ENCODE measurements around the gene FAM89B.
"Not testable (repeated sequence)": the region's sequence is repeated elsewhere in the genome, so short reads cannot be mapped to it uniquely, and the experiment has no call there.

Gene FAM89B

GRCh38 chr11:65572356-65573051 is at the start of gene FAM89B:
Gene FAM89B (plus strand): TSS chr11:65572538. CDS start chr11:65572670, 132 bp downstream.
- Histone ChIP-seq H3K36me3 (ENCODE audit: insufficient read depth) (no peaks in the 10 kb centered on the region), H3K9ac (peak within 1 kb of the TSS; percentile 44; the same call in 1 of the 2 replicates), H3K4me2 (peak within 1 kb of the TSS; percentile 95), H2AFZ (ENCODE audit: low read depth) (no peak within 1 kb of the TSS), H3K4me1 (ENCODE audit: low read depth, poor library complexity, severe bottlenecking) (peaks cover 42% of the 10 kb centered on the region), H3K27me3 (ENCODE audit: insufficient read depth, low read depth) (no peaks in the 10 kb centered on the region), H3K79me2 (ENCODE audit: insufficient read depth, low read depth) (peaks cover 54% of the 10 kb centered on the region), H3K27ac (peak within 1 kb of the TSS; percentile 63; the same call in 1 of the 2 replicates), H3K4me3 (IDR thresholded peaks at IDR 0.05; ENCODE audit: insufficient read depth, low read depth, low read length) (no peak within 1 kb of the TSS), H4K20me1 (ENCODE audit: insufficient read depth) (no peaks in the 10 kb centered on the region)
- no peak for TF ChIP-seq CTCF (conservative IDR thresholded peaks at IDR 0.05; ENCODE audit: low read depth, low read length)

- not testable (repeated sequence) for H3K9ac ChIP-seq; H4K20me1 ChIP-seq (ENCODE audit: insufficient read depth); H3K4me3 ChIP-seq (IDR thresholded peaks at IDR 0.05; ENCODE audit: insufficient read depth, low read depth, low read length); H3K36me3 ChIP-seq (ENCODE audit: insufficient read depth); H3K27me3 ChIP-seq (ENCODE audit: insufficient read depth, low read depth); H3K27ac ChIP-seq; H3K4me2 ChIP-seq; H3K4me1 ChIP-seq (ENCODE audit: low read depth, poor library complexity, severe bottlenecking); H2AFZ ChIP-seq (ENCODE audit: low read depth)
- H3K79me2 ChIP-seq (ENCODE audit: insufficient read depth, low read depth), result peaks cover 16% of the 10 kb centered on the region; the same call in 1 of the 2 replicates
These were observed 49.4 kb upstream of the FAM89B start for GRCh38 chr11:65522718-65523630.

GRCh38 chr11:65523631-65523968 is 48.7 kb upstream of the FAM89B start:
- H3K4me3 ChIP-seq (IDR thresholded peaks at IDR 0.05; ENCODE audit: insufficient read depth, low read depth, low read length); H3K36me3 ChIP-seq (ENCODE audit: insufficient read depth); H2AFZ ChIP-seq (ENCODE audit: low read depth); H3K4me2 ChIP-seq; H3K27ac ChIP-seq; H3K27me3 ChIP-seq (ENCODE audit: insufficient read depth, low read depth); H4K20me1 ChIP-seq (ENCODE audit: insufficient read depth); H3K9ac ChIP-seq; H3K4me1 ChIP-seq (ENCODE audit: low read depth, poor library complexity, severe bottlenecking): not testable (repeated sequence)
- H3K79me2 ChIP-seq (ENCODE audit: insufficient read depth, low read depth), result peaks cover 16% of the 10 kb centered on the region; the same call in 1 of the 2 replicates

- peak overlapping the region; percentile 60 for H3K4me2 ChIP-seq
- no peaks in the 10 kb centered on the region for H4K20me1 ChIP-seq (ENCODE audit: insufficient read depth)
- no peak overlapping the region for H3K9ac ChIP-seq
- H3K27ac ChIP-seq, result no peak overlapping the region
- H3K27me3 ChIP-seq (ENCODE audit: insufficient read depth, low read depth), result peaks cover 4% of the 10 kb centered on the region; the same call in 1 of the 2 replicates
- no peak for TF ChIP-seq CTCF (conservative IDR thresholded peaks at IDR 0.05; ENCODE audit: low read depth, low read length)
- H3K4me1 ChIP-seq (ENCODE audit: low read depth, poor library complexity, severe bottlenecking), result peaks cover 4% of the 10 kb centered on the region
- peak overlapping the region; percentile 20; the same call in 1 of the 2 replicates for H2AFZ ChIP-seq (ENCODE audit: low read depth)
- H3K36me3 ChIP-seq (ENCODE audit: insufficient read depth), result no peaks in the 10 kb centered on the region; the same call in 1 of the 2 replicates
- peaks cover 16% of the 10 kb centered on the region; the same call in 1 of the 2 replicates for H3K79me2 ChIP-seq (ENCODE audit: insufficient read depth, low read depth)
- H3K4me3 ChIP-seq (IDR thresholded peaks at IDR 0.05; ENCODE audit: insufficient read depth, low read depth, low read length), result no peak overlapping the region
These were observed 48.2 kb upstream of the FAM89B start for GRCh38 chr11:65524014-65524740.

Data from KMS-11 (cell line).